ENCODE measurements around the gene KDM5C.
"Not testable (repeated sequence)": the region's sequence is repeated elsewhere in the genome, so short reads cannot be mapped to it uniquely, and the experiment has no call there.

KDM5C gene

GRCh38 chrX:53166103-53166502 is 58.9 kb downstream of the KDM5C start:
- H3K4me3 ChIP-seq (ENCODE audit: low read depth, low read length) = no peak overlapping the region
- no peak for TF ChIP-seq CTCF (IDR thresholded peaks at IDR 0.05; ENCODE audit: low read depth, low read length, missing control alignments)
- DNase-seq (ENCODE audit: low read depth) = no peak

GRCh38 chrX:53164566-53164965 is 60.4 kb downstream of the KDM5C start:
- not testable (repeated sequence) for H3K4me3 ChIP-seq (ENCODE audit: low read depth, low read length); DNase-seq (ENCODE audit: low read depth)

GRCh38 chrX:53163436-53163835 is 61.6 kb downstream of the KDM5C start:
- TF ChIP-seq CTCF (IDR thresholded peaks at IDR 0.05; ENCODE audit: low read depth, low read length, missing control alignments) = no peak
- no peak overlapping the region for H3K4me3 ChIP-seq (ENCODE audit: low read depth, low read length)
- DNase-seq (ENCODE audit: low read depth) = no peak

- H3K4me3 ChIP-seq (ENCODE audit: low read depth, low read length) = no peak overlapping the region
- no peak for TF ChIP-seq CTCF (IDR thresholded peaks at IDR 0.05; ENCODE audit: low read depth, low read length, missing control alignments)
- DNase-seq (ENCODE audit: low read depth) = no peak
These were observed 64.6 kb downstream of the KDM5C start for GRCh38 chrX:53160297-53160983.

- H3K4me3 ChIP-seq (ENCODE audit: low read depth, low read length) = no peak overlapping the region
- no peak for TF ChIP-seq CTCF (IDR thresholded peaks at IDR 0.05; ENCODE audit: low read depth, low read length, missing control alignments)
- DNase-seq (ENCODE audit: low read depth) = no peak
These were observed 65.8 kb downstream of the KDM5C start for GRCh38 chrX:53159184-53159583.

- no peak for DNase-seq (ENCODE audit: low read depth)
- H3K4me3 ChIP-seq (ENCODE audit: low read depth, low read length) = no peak overlapping the region
- no peak for TF ChIP-seq CTCF (IDR thresholded peaks at IDR 0.05; ENCODE audit: low read depth, low read length, missing control alignments)
These were observed 68.8 kb downstream of the KDM5C start for GRCh38 chrX:53156207-53156596.

- no peak for DNase-seq (ENCODE audit: low read depth)
- TF ChIP-seq CTCF (IDR thresholded peaks at IDR 0.05; ENCODE audit: low read depth, low read length, missing control alignments) = no peak
- H3K4me3 ChIP-seq (ENCODE audit: low read depth, low read length) = no peak overlapping the region
These were observed 69.3 kb downstream of the KDM5C start for GRCh38 chrX:53155512-53156206.
